Peyer's patch (tissue), 4 donors: ENCODE data around the gene NAV2.

ENCODE experiments used
- CTCF ChIP-seq, 6 experiments: fragments of 450-650 bp in 4 of 6; fragments of 200-600 bp in 2 of 6; sonication (generic) in 1 of 6; IDR thresholded peaks; one replicate each; pipeline ENCODE4 v1.5.1; 2017 to 2019; ENCODE audit warnings: antibody characterized with exemption in 6 of 6, mild to moderate bottlenecking in 3 of 6, moderate library complexity in 1 of 6
- POLR2A ChIP-seq, 2 donors: fragments of 450-650 bp; IDR thresholded peaks; one replicate each; pipeline ENCODE4 v1.5.1; 2017; ENCODE audit warnings: antibody characterized with exemption in 2 of 2, mild to moderate bottlenecking in 2 of 2, moderate library complexity in 2 of 2

- TF ChIP-seq CTCF (IDR thresholded peaks at IDR 0.05) (no peak), POLR2A (IDR thresholded peaks at IDR 0.05) (no peak)
Observed at GRCh38 chr11:19879307-19880087, 166.9 kb downstream of the NAV2 start.
